Inflammatory macrophage (primary cell): ENCODE data around the gene PDK3.

Source experiments
- DNase-seq, 2 donors: peaks; one replicate each; pipeline ENCODE4 v3.0.0-alpha.2; 2020 to 2022

The PDK3 gene

GRCh38 chrX:24482823-24483415, 17.8 kb downstream of the PDK3 start:
- DNase-seq = no peak

GRCh38 chrX:24483596-24483995, 18.5 kb downstream of the PDK3 start:
- no peak for DNase-seq

- no peak for DNase-seq
These were observed 20.2 kb downstream of the PDK3 start for GRCh38 chrX:24485323-24485722.

GRCh38 chrX:24485976-24486680, 21.0 kb downstream of the PDK3 start:
- no peak for DNase-seq

- no peak for DNase-seq
These were observed 22.5 kb downstream of the PDK3 start for GRCh38 chrX:24487571-24487970.

- no peak for DNase-seq
These were observed 26.7 kb downstream of the PDK3 start for GRCh38 chrX:24491741-24492140.

GRCh38 chrX:24493740-24494581, 28.9 kb downstream of the PDK3 start:
- DNase-seq = no peak

GRCh38 chrX:24494647-24495075, 29.6 kb downstream of the PDK3 start:
- DNase-seq = peak in 1 of 2 donors; percentile 7

- no peak for DNase-seq
These were observed 30.6 kb downstream of the PDK3 start for GRCh38 chrX:24495700-24496099.

- no peak for DNase-seq
These were observed 33.1 kb downstream of the PDK3 start for GRCh38 chrX:24498181-24498580.

GRCh38 chrX:24498975-24499374, 33.9 kb downstream of the PDK3 start:
- DNase-seq = peak in 1 of 2 donors; percentile 3

- no peak for DNase-seq
These were observed 41.0 kb downstream of the PDK3 start for GRCh38 chrX:24506082-24506481.

- DNase-seq = no peak
These were observed 43.3 kb downstream of the PDK3 start for GRCh38 chrX:24508375-24508774.

GRCh38 chrX:24513416-24513815, 48.3 kb downstream of the PDK3 start:
- no peak for DNase-seq

GRCh38 chrX:24515447-24515846, 50.4 kb downstream of the PDK3 start:
- DNase-seq = no peak

- DNase-seq = no peak
These were observed 55.4 kb downstream of the PDK3 start for GRCh38 chrX:24520472-24520871.

GRCh38 chrX:24525455-24525854, 60.4 kb downstream of the PDK3 start:
- DNase-seq = no peak

- no peak for DNase-seq
These were observed 61.5 kb downstream of the PDK3 start for GRCh38 chrX:24526616-24527015.

GRCh38 chrX:24528605-24529004, 63.5 kb downstream of the PDK3 start:
- DNase-seq = no peak

- DNase-seq = no peak
These were observed 71.5 kb downstream of the PDK3 start for GRCh38 chrX:24536551-24536950.

- no peak for DNase-seq
These were observed 77.7 kb downstream of the PDK3 start for GRCh38 chrX:24542756-24543155.

- DNase-seq = no peak
These were observed 82.9 kb downstream of the PDK3 start for GRCh38 chrX:24547961-24548360.

GRCh38 chrX:24550166-24550565, 85.1 kb downstream of the PDK3 start:
- DNase-seq = no peak

GRCh38 chrX:24553011-24553410, 87.9 kb downstream of the PDK3 start:
- DNase-seq = peak; percentile 1 to 22
